Fibroblast of lung (primary cell): Measurements from ENCODE around the gene XPO5. TPM values are rescaled to one million over a fixed set of nuclear protein-coding genes. Genes with fewer than 3 reads are reported as not detected.
A peak's percentile ranks its signal among the peaks of the same experiment; 100 is the strongest.

Experiments
- DNase-seq, 2 donors: peaks; one replicate each; pipeline versions ENCODE4 v3.0.0 to v3.0.0-alpha.2; 2010; ENCODE audit warnings: low read depth in 2 of 2
- H2AFZ ChIP-seq: 2 replicates; pipeline ENCODE4 v1.5.1; 2012; ENCODE audit warnings: low read length, control low read depth, inconsistent platforms
- H3K27ac ChIP-seq: 2 replicates; pipeline ENCODE4 v1.5.1; 2011; ENCODE audit warnings: low read length, control low read depth; ENCODE audit not compliant: insufficient read depth
- H3K27me3 ChIP-seq: 2 replicates; pipeline ENCODE4 v1.5.1; 2011; ENCODE audit warnings: mild to moderate bottlenecking, low read length; ENCODE audit not compliant: control insufficient read depth, insufficient read depth
- H3K36me3 ChIP-seq: 2 replicates; pipeline ENCODE4 v1.5.1; 2011; ENCODE audit warnings: low read length; ENCODE audit not compliant: control insufficient read depth, insufficient read depth
- H3K4me1 ChIP-seq: 2 replicates; pipeline ENCODE4 v1.5.1; 2011; ENCODE audit warnings: low read length; ENCODE audit not compliant: control insufficient read depth, insufficient read depth; ENCODE audit errors: extremely low read depth
- H3K4me2 ChIP-seq: 2 replicates; pipeline ENCODE4 v1.5.1; 2011; ENCODE audit warnings: low read length, control low read depth; ENCODE audit not compliant: insufficient read depth; ENCODE audit errors: extremely low read depth
- H3K4me3 ChIP-seq, 4 experiments: fragments of 200-600 bp in 1 of 4; sonication (generic) in 1 of 4; replicated peaks in 1 of 4; 2 replicates each; pipeline ENCODE4 v1.5.1; 2011 to 2016; ENCODE audit warnings: low read length in 4 of 4, low read depth in 3 of 4, mild to moderate bottlenecking in 3 of 4, control low read depth in 2 of 4, inconsistent platforms in 1 of 4, mixed read lengths in 1 of 4; ENCODE audit not compliant: insufficient read depth in 1 of 4; ENCODE audit errors: control extremely low read depth in 1 of 4
- H3K79me2 ChIP-seq: 2 replicates; pipeline ENCODE4 v1.5.1; 2012; ENCODE audit warnings: mild to moderate bottlenecking, low read length, inconsistent platforms; ENCODE audit not compliant: control insufficient read depth, insufficient read depth
- H3K9ac ChIP-seq: 2 replicates; pipeline ENCODE4 v1.5.1; 2011; ENCODE audit warnings: mild to moderate bottlenecking, low read length, control low read depth; ENCODE audit not compliant: insufficient read depth
- H3K9me3 ChIP-seq: 2 replicates; pipeline ENCODE4 v1.5.1; 2012; ENCODE audit warnings: low read depth, low read length; ENCODE audit not compliant: control insufficient read depth, insufficient read depth
- H4K20me1 ChIP-seq: 2 replicates; pipeline ENCODE4 v1.5.1; 2011; ENCODE audit warnings: low read length; ENCODE audit not compliant: control insufficient read depth, insufficient read depth; ENCODE audit errors: extremely low read depth
- CTCF ChIP-seq, 2 donors: IDR thresholded peaks in 1 of 2; conservative IDR thresholded peaks in 1 of 2; 1 replicate in 1 of 2; 2 replicates in 1 of 2; pipeline ENCODE4 v1.5.1; 2011 to 2012; ENCODE audit warnings: low read length in 2 of 2, control low read depth in 1 of 2, inconsistent platforms in 1 of 2, low read depth in 1 of 2, mild to moderate bottlenecking in 1 of 2
- EZH2 ChIP-seq: IDR thresholded peaks from 2 replicates; pipeline ENCODE4 v1.5.1; 2012; ENCODE audit warnings: low read length, control low read depth, mild to moderate bottlenecking; ENCODE audit errors: missing control alignments
- polyA plus RNA-seq, 2 donors: library from polyadenylated mRNA; depleted of rRNA in 1 of 2; stranded (reverse) in 1 of 2; unstranded in 1 of 2; fragments of >200 nt; gene quantifications; 2 replicates each; pipeline ENCODE4 v1.2.1, GENCODE V29; 2011 to 2012; ENCODE audit warnings: missing spikeins in 1 of 2
- total RNA-seq: library from RNA; depleted of rRNA; stranded (reverse); fragments of >200 nt; gene quantifications from 2 replicates; pipeline ENCODE4 v1.2.1, GENCODE V29; 2014

XPO5 gene
- total and polyA plus RNA-seq, 2 donors (not counting 1 experiment from before 2014, with no cell fraction given): 20.5 to 21.7 TPM

- peak within 1 kb of the TSS; percentile 98 for H2AFZ ChIP-seq
- TF ChIP-seq CTCF (conservative IDR thresholded peaks at IDR 0.05 in 1 of 2, IDR thresholded peaks at IDR 0.05 in 1 of 2; ENCODE audit: low read depth in 1 of 2, low read length in 2 of 2) (no peak), EZH2 (no peak)
- H3K4me1 ChIP-seq: peaks cover 11% of the 10 kb centered on the region
- no peaks in the 10 kb centered on the region for H3K27me3 ChIP-seq
- peak; percentile 94 to 99 for DNase-seq
- H4K20me1 ChIP-seq: no peaks in the 10 kb centered on the region
- H3K9ac ChIP-seq: peak within 1 kb of the TSS; percentile 87
- H3K27ac ChIP-seq: peak within 1 kb of the TSS; percentile 86
- no peaks in the 10 kb centered on the region for H3K9me3 ChIP-seq
- peaks cover 36% of the 10 kb centered on the region for H3K36me3 ChIP-seq
- H3K4me2 ChIP-seq: peak within 1 kb of the TSS; percentile 99
- peak within 1 kb of the TSS; percentile 74 to 99 (median 90) for H3K4me3 ChIP-seq
- H3K79me2 ChIP-seq: peaks cover 49% of the 10 kb centered on the region
Measured at GRCh38 chr6:43516697-43517504, 58.9 kb downstream of the XPO5 start, which contains the start of the genes POLR1C and YIPF3. POLR1C (plus strand) TSS chr6:43517089; CDS start chr6:43517110, 21 bp downstream. YIPF3 (minus strand) TSS chr6:43516926; CDS start chr6:43516807, 119 bp downstream.

- Histone ChIP-seq H3K27me3 (no peaks in the 10 kb centered on the region), H3K4me1 (peaks cover 9% of the 10 kb centered on the region), H3K4me3 (peak overlapping the region; percentile 74 to 99 (median 90)), H4K20me1 (no peaks in the 10 kb centered on the region), H3K4me2 (peak overlapping the region; percentile 94), H3K9me3 (no peaks in the 10 kb centered on the region), H3K36me3 (peaks cover 36% of the 10 kb centered on the region), H3K27ac (peak overlapping the region; percentile 86), H2AFZ (peak overlapping the region; percentile 45), H3K9ac (peak overlapping the region; percentile 87), H3K79me2 (peaks cover 49% of the 10 kb centered on the region)
- no peak for DNase-seq
- TF ChIP-seq EZH2 (no peak), CTCF (conservative IDR thresholded peaks at IDR 0.05 in 1 of 2, IDR thresholded peaks at IDR 0.05 in 1 of 2; ENCODE audit: low read depth in 1 of 2, low read length in 2 of 2) (no peak)
Measured at GRCh38 chr6:43516367-43516696, 59.5 kb downstream of the XPO5 start.

- TF ChIP-seq EZH2 (no peak), CTCF (conservative IDR thresholded peaks at IDR 0.05 in 1 of 2, IDR thresholded peaks at IDR 0.05 in 1 of 2; ENCODE audit: low read depth in 1 of 2, low read length in 2 of 2) (no peak)
- Histone ChIP-seq H3K79me2 (peaks cover 49% of the 10 kb centered on the region), H3K36me3 (peaks cover 35% of the 10 kb centered on the region)
Measured at GRCh38 chr6:43515808-43516207, 60.0 kb downstream of the XPO5 start.

More at GRCh38 chr6:43515808-43516207, 60.0 kb downstream of the XPO5 start:
- H4K20me1 ChIP-seq: no peaks in the 10 kb centered on the region
- peak overlapping the region; percentile 94 for H3K4me2 ChIP-seq
- no peak for DNase-seq
- H3K4me1 ChIP-seq: peaks cover 9% of the 10 kb centered on the region
- peak overlapping the region; percentile 86 for H3K27ac ChIP-seq
- H3K27me3 ChIP-seq: no peaks in the 10 kb centered on the region
- H3K4me3 ChIP-seq: peak overlapping the region; percentile 74 to 99 (median 90)
- H2AFZ ChIP-seq: no peak overlapping the region
- H3K9ac ChIP-seq: peak overlapping the region; percentile 87
- H3K9me3 ChIP-seq: no peaks in the 10 kb centered on the region
